SK-N-SH (cell line): ENCODE measurements around the gene TTLL6. TPM values are rescaled to one million over a fixed set of nuclear protein-coding genes. Genes with fewer than 3 reads are reported as not detected.

Experiments
- CTCF ChIA-PET: fragments of 300-600, 350-600 bp; formaldehyde crosslinking; extraction: SDS; loops from one replicate; lab custom pipeline; 2021; lab: Yijun Ruan, JAX
- POLR2A ChIA-PET: fragments of 350-600 bp; sonication (Branson Sonifier 250); formaldehyde crosslinking; extraction: SDS; loops from one replicate; lab custom pipeline; 2020; ENCODE audit warnings: antibody characterized with exemption, inconsistent platforms; lab: Yijun Ruan, JAX
- DNase-seq: peaks from one replicate; pipeline ENCODE4 v3.0.0; 2012
- H2AFZ ChIP-seq: fragments of 200-600 bp; sonication (generic); 2 replicates; pipeline ENCODE4 v1.8.1; 2016; ENCODE audit warnings: antibody characterized with exemption, mild to moderate bottlenecking, low read depth
- H3F3A ChIP-seq: fragments of 200-600 bp; sonication (generic); replicated peaks from 2 replicates; pipeline ENCODE3; 2016; ENCODE audit warnings: antibody characterized with exemption, mild to moderate bottlenecking; ENCODE audit not compliant: insufficient read depth
- H3K27ac ChIP-seq, 2 experiments: fragments of 200-500 bp in 1 of 2; fragments of 200-600 bp in 1 of 2; sonication (Bioruptor generic) in 1 of 2; sonication (generic), shearing (Covaris generic) in 1 of 2; 2 replicates each; pipeline versions ENCODE4 v1.5.1 to v1.6.1; 2014 to 2016; ENCODE audit warnings: low read depth in 2 of 2, inconsistent platforms in 1 of 2, low read length in 1 of 2, mild to moderate bottlenecking in 1 of 2, mixed read lengths in 1 of 2
- H3K27me3 ChIP-seq: fragments of 200-600 bp; sonication (generic), shearing (Covaris generic); 2 replicates; pipeline ENCODE4 v1.6.1; 2016; ENCODE audit warnings: mixed run types; ENCODE audit not compliant: insufficient read depth
- H3K36me3 ChIP-seq, 2 experiments: fragments of 200-500 bp in 1 of 2; fragments of 200-600 bp in 1 of 2; sonication (Bioruptor generic) in 1 of 2; sonication (generic) in 1 of 2; replicated peaks in 1 of 2; 2 replicates each; pipeline versions ENCODE3 to v1.5.1; 2014 to 2016; ENCODE audit warnings: low read length in 1 of 2, mild to moderate bottlenecking in 1 of 2; ENCODE audit not compliant: insufficient read depth in 2 of 2, control insufficient read depth in 1 of 2
- H3K4me1 ChIP-seq, 2 experiments: fragments of 200-500 bp in 1 of 2; fragments of 200-600 bp in 1 of 2; sonication (Bioruptor generic) in 1 of 2; sonication (generic), shearing (Covaris generic) in 1 of 2; 2 replicates each; pipeline versions ENCODE4 v1.5.1 to v1.6.1; 2014 to 2016; ENCODE audit warnings: low read depth in 1 of 2, low read length in 1 of 2, mixed run types in 1 of 2; ENCODE audit not compliant: insufficient read depth in 2 of 2, control insufficient read depth in 1 of 2
- H3K4me2 ChIP-seq: fragments of 200-600 bp; sonication (generic), shearing (Covaris generic); 2 replicates; pipeline ENCODE4 v1.6.1; 2017; ENCODE audit warnings: mixed run types
- H3K4me3 ChIP-seq, 2 experiments: fragments of 200-500 bp in 1 of 2; fragments of 200-600 bp in 1 of 2; sonication (Bioruptor generic) in 1 of 2; sonication (generic), shearing (Covaris generic) in 1 of 2; 2 replicates each; pipeline versions ENCODE4 v1.5.1 to v1.8.1; 2014 to 2016; ENCODE audit warnings: low read depth in 2 of 2, inconsistent platforms in 1 of 2, low read length in 1 of 2, mild to moderate bottlenecking in 1 of 2, mixed read lengths in 1 of 2, moderate library complexity in 1 of 2
- H3K79me2 ChIP-seq: fragments of 200-600 bp; sonication (generic); 2 replicates; pipeline ENCODE4 v1.8.1; 2017; ENCODE audit warnings: mild to moderate bottlenecking; ENCODE audit not compliant: insufficient read depth
- H3K9ac ChIP-seq: fragments of 200-600 bp; sonication (generic); 2 replicates; pipeline ENCODE4 v1.6.1; 2017; ENCODE audit warnings: mixed run types
- H3K9me2 ChIP-seq: fragments of 200-600 bp; sonication (generic); 2 replicates; pipeline ENCODE4 v1.6.1; 2017; ENCODE audit warnings: mixed run types
- H3K9me3 ChIP-seq: fragments of 200-600 bp; sonication (generic); 2 replicates; pipeline ENCODE4 v1.6.1; 2017; ENCODE audit warnings: mixed run types, mild to moderate bottlenecking, moderate library complexity
- H4K20me1 ChIP-seq: fragments of 200-600 bp; sonication (generic); 2 replicates; pipeline ENCODE4 v1.6.1; 2017; ENCODE audit warnings: mild to moderate bottlenecking, mixed run types; ENCODE audit not compliant: insufficient read depth
- EP300 ChIP-seq, 2 experiments: IDR thresholded peaks; 2 replicates each; pipeline versions ENCODE4 v1.4.0 to v1.6.1; 2012; ENCODE audit warnings: borderline replicate concordance in 1 of 2, low read depth in 1 of 2, low read length in 1 of 2
- EZH2phosphoT487 ChIP-seq: fragments of 200-600 bp; sonication (generic); IDR thresholded peaks from 2 replicates; pipeline ENCODE4 v1.6.1; 2017; ENCODE audit warnings: low read depth, mixed run types, mild to moderate bottlenecking, antibody characterized with exemption, moderate library complexity, borderline replicate concordance
- FOSL2 ChIP-seq: IDR thresholded peaks from 2 replicates; pipeline ENCODE4 v1.4.0; 2012; ENCODE audit warnings: low read depth, mild to moderate bottlenecking, moderate library complexity, borderline replicate concordance
- FOXJ3 ChIP-seq: sonication (generic); formaldehyde crosslinking; IDR thresholded peaks from 2 replicates; pipeline ENCODE4 v1.5.1; 2020; ENCODE audit warnings: mild to moderate bottlenecking, missing genetic modification reagents
- FOXM1 ChIP-seq: IDR thresholded peaks from 2 replicates; pipeline ENCODE4 v1.4.0; 2012; ENCODE audit warnings: low read depth, mild to moderate bottlenecking
- MEF2A ChIP-seq: IDR thresholded peaks from 2 replicates; pipeline ENCODE4 v1.4.0; 2012; ENCODE audit warnings: low read depth, borderline replicate concordance
- POLR2AphosphoS5 ChIP-seq: IDR thresholded peaks from 2 replicates; pipeline ENCODE4 v1.6.1; 2012; ENCODE audit warnings: low read depth, low read length
- RAD21 ChIP-seq: IDR thresholded peaks from 2 replicates; pipeline ENCODE4 v1.6.1; 2012; ENCODE audit warnings: mild to moderate bottlenecking, low read length
- RFX5 ChIP-seq: IDR thresholded peaks from 2 replicates; pipeline ENCODE4 v1.6.1; 2012; ENCODE audit warnings: mild to moderate bottlenecking, improper control_type of control experiment, low read length
- TAF1 ChIP-seq: IDR thresholded peaks from 2 replicates; pipeline ENCODE4 v1.6.1; 2012; ENCODE audit warnings: low read depth, mild to moderate bottlenecking, low read length, moderate library complexity, borderline replicate concordance
- TCF12 ChIP-seq: IDR thresholded peaks from 2 replicates; pipeline ENCODE4 v1.4.0; 2012
- TEAD4 ChIP-seq: IDR thresholded peaks from 2 replicates; pipeline ENCODE4 v1.4.0; 2012; ENCODE audit warnings: mild to moderate bottlenecking, borderline replicate concordance; ENCODE audit not compliant: insufficient read depth
- USF1 ChIP-seq: IDR thresholded peaks from 2 replicates; pipeline ENCODE4 v1.4.0; 2012; ENCODE audit warnings: low read depth, borderline replicate concordance
- USF2 ChIP-seq: fragments of 150-350 bp; IDR thresholded peaks from 2 replicates; pipeline ENCODE4 v1.6.1; 2017; ENCODE audit warnings: antibody characterized with exemption, low read length, low read depth, borderline replicate concordance
- YY1 ChIP-seq: IDR thresholded peaks from 2 replicates; pipeline ENCODE4 v1.4.0; 2012; ENCODE audit warnings: low read depth, mild to moderate bottlenecking
- WGBS: methylation state at CpG from one replicate; pipeline ENCODE4 v1.1.6; 2017; ENCODE audit warnings: low lambda C conversion rate; 5-methylcytosine and 5-hydroxymethylcytosine counted together
- polyA plus RNA-seq, 3 experiments: library from polyadenylated mRNA; depleted of rRNA; stranded (reverse); fragments of >200 nt; gene quantifications; 2 replicates each; pipeline ENCODE4 v1.2.3, GENCODE V29; 2012

TTLL6 gene
- polyA plus RNA-seq, 1 of the 3 experiments (the other 2 are of a cell fraction), result 3.1 TPM

GRCh38 chr17:48812001-48812400 lies 5.0 kb downstream of the TTLL6 start:
- WGBS, result 41% methylated on average over 3 of the region's 3 CpGs
- Histone ChIP-seq H4K20me1 (no peaks in the 10 kb centered on the region), H3K9me3 (no peaks in the 10 kb centered on the region), H3F3A (peaks cover 16% of the 10 kb centered on the region), H3K4me2 (no peak overlapping the region), H3K9ac (no peak overlapping the region), H3K36me3 (no peaks in the 10 kb centered on the region), H3K79me2 (no peaks in the 10 kb centered on the region), H3K27ac (no peak overlapping the region), H2AFZ (no peak overlapping the region), H3K27me3 (peaks cover 74% of the 10 kb centered on the region), H3K4me1 (peaks cover 0 to 5% of the 10 kb centered on the region in 2 experiments; a peak in 1 of 4 replicates), H3K9me2 (no peaks in the 10 kb centered on the region), H3K4me3 (no peak overlapping the region)
- ChIA-PET POLR2A (interaction anchor here (0.6 kb wide), 1 partner anchor 222 kb away, joined by 3 read pairs; no protein-coding TSS in a partner anchor), CTCF (interaction anchor here (0.6 to 26.7 kb wide), 7 partner anchors 9 to 140 kb away, joined by 3 to 1196 read pairs (median 4); no protein-coding TSS in a partner anchor)
- TF ChIP-seq YY1 (no peak), RAD21 (no peak), POLR2AphosphoS5 (no peak), FOXJ3 (CRISPR knock-in tag) (no peak), FOSL2 (no peak), FOXM1 (no peak), RFX5 (no peak), EZH2phosphoT487 (no peak), MEF2A (no peak), USF2 (no peak), USF1 (no peak), TCF12 (no peak), TAF1 (no peak), TEAD4 (no peak)
- DNase-seq, result no peak

- CTCF ChIA-PET, result interaction anchor here (1.1 to 26.7 kb wide), 4 partner anchors 65 to 223 kb away, joined by 3 to 1196 read pairs (median 5); no protein-coding TSS in a partner anchor
- WGBS, result 23% methylated on average over 4 of the region's 4 CpGs
Measured at GRCh38 chr17:48809182-48809581, 7.8 kb downstream of the TTLL6 start.

More at GRCh38 chr17:48809182-48809581, 7.8 kb downstream of the TTLL6 start:
- H3K9me3 ChIP-seq, result no peaks in the 10 kb centered on the region
- no peaks in the 10 kb centered on the region for H3K36me3 ChIP-seq
- H3K27me3 ChIP-seq, result peaks cover 65% of the 10 kb centered on the region
- POLR2A ChIA-PET, result no interaction called here
- no peaks in the 10 kb centered on the region for H4K20me1 ChIP-seq
- H3F3A ChIP-seq, result peaks cover 2% of the 10 kb centered on the region
- H3K4me2 ChIP-seq, result no peak overlapping the region
- H3K27ac ChIP-seq, result no peak overlapping the region
- H3K4me1 ChIP-seq, result no peaks in the 10 kb centered on the region
- H3K79me2 ChIP-seq, result no peaks in the 10 kb centered on the region
- no peak overlapping the region for H3K4me3 ChIP-seq
- DNase-seq, result no peak
- H2AFZ ChIP-seq, result no peak overlapping the region
- no peak overlapping the region for H3K9ac ChIP-seq
- no peak for TF ChIP-seq EP300 (IDR thresholded peaks at IDR 0.05; ENCODE audit: borderline replicate concordance in 1 of 2, low read depth in 1 of 2, low read length in 1 of 2)
- H3K9me2 ChIP-seq, result no peaks in the 10 kb centered on the region
